Neural cell (in vitro differentiated cells): ENCODE measurements around the gene TUBB2A.

ENCODE experiments used
- CTCF ChIP-seq: fragments of 450-650 bp; IDR thresholded peaks from 2 replicates; pipeline ENCODE4 v1.5.1; 2014; ENCODE audit warnings: antibody characterized with exemption, mild to moderate bottlenecking, moderate library complexity; ENCODE audit not compliant: poor library complexity, severe bottlenecking
- EZH2 ChIP-seq: fragments of 200-600, 300-800 bp; shearing (Covaris generic), sonication (generic); IDR thresholded peaks from 2 replicates; pipeline ENCODE4 v1.6.1; 2014; ENCODE audit warnings: antibody characterized with exemption, low read length, borderline replicate concordance, mild to moderate bottlenecking; ENCODE audit not compliant: insufficient read depth, poor library complexity, severe bottlenecking

DNA sequence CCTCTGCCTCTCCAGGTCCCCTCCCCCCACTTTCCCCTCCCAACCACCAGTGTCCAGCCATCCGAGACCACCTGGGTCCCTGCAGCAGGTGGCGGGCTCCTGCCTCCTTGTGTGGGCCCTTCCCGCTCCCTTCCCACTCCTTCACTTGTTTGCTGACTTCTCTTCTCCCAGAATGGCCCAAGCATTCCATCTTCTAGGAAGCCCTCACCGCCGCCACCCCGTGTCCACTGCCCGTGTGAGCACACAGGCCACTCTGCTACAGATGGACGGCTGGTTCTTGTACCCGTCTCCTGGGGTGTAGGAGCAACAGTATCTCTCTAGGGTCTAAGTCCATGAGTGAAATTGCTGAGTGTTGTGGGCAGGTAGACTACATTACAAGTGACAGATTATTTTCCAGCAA, 23.8 kb downstream of the TUBB2A start:
- TF ChIP-seq EZH2: no peak
- no peak for TF ChIP-seq CTCF
